ENCODE data around the gene RRBP1. TPM values are rescaled to one million over a fixed set of nuclear protein-coding genes. Genes with fewer than 3 reads are reported as not detected.

RRBP1 gene
- total and polyA plus RNA-seq, 2 donors (not counting 3 experiments of a cell fraction or from before 2014, with no cell fraction given), result 50.3 to 236 TPM

- no peak overlapping the region for H3K9ac ChIP-seq (replicated peaks; ENCODE audit: extremely low read depth, insufficient read depth, low read length)
- no peaks in the 10 kb centered on the region for H3K9me1 ChIP-seq (replicated peaks; ENCODE audit: control insufficient read depth, extremely low read depth, insufficient read depth, low read length)
- no peak overlapping the region for H3K4me2 ChIP-seq (ENCODE audit: insufficient read depth, low read length)
- H3K27me3 ChIP-seq (ENCODE audit: control insufficient read depth in 2 of 2, insufficient read depth in 2 of 2, low read length in 2 of 2), result peaks cover 0 to 4% of the 10 kb centered on the region in 2 experiments
- FAIRE-seq (no peak), DNase-seq (ENCODE audit: low read depth, low spot score) (no peak)
- H2AFZ ChIP-seq (ENCODE audit: low read depth, low read length), result no peak overlapping the region
- no peak overlapping the region for H3K27ac ChIP-seq (ENCODE audit: insufficient read depth, low read depth, low read length)
- H3K4me3 ChIP-seq (replicated peaks in 1 of 3; ENCODE audit: insufficient read depth in 1 of 3, low read depth in 1 of 3, low read length in 3 of 3), result no peak overlapping the region
- intact Hi-C loops (cut with micrococcal nuclease), result no loop called here
- BruUV-seq (replicated peaks), result no TSS peak
- no peaks in the 10 kb centered on the region for H3K4me1 ChIP-seq (ENCODE audit: control insufficient read depth, extremely low read depth, insufficient read depth, low read length)
- dilution Hi-C loops (cut with MboI; ENCODE audit: extremely low pct_ligation_motif_present, low sequenced_read_pairs), result no loop called here
- no peak for TF ChIP-seq FOS (IDR thresholded peaks at IDR 0.05; ENCODE audit: borderline replicate concordance, insufficient read depth, low read length)
- no peak for TF ChIP-seq CTCF (IDR thresholded peaks at IDR 0.05; ENCODE audit: extremely low read depth in 1 of 2, insufficient read depth in 1 of 2, low read depth in 1 of 2, low read length in 2 of 2)
- no peak for TF ChIP-seq MYC (IDR thresholded peaks at IDR 0.05; ENCODE audit: low read depth, low read length)
- no peak for TF ChIP-seq EZH2 (IDR thresholded peaks at IDR 0.05; ENCODE audit: borderline replicate concordance, low read depth, low read length, severe bottlenecking)
- no peak for TF ChIP-seq POLR2AphosphoS5 (IDR thresholded peaks at IDR 0.05; ENCODE audit: insufficient read depth, low read depth, low read length)
- no peak for TF ChIP-seq GATA2 (IDR thresholded peaks at IDR 0.05; ENCODE audit: insufficient read depth, insufficient read length, low read depth, low read length)
- TF ChIP-seq POLR2A (IDR thresholded peaks at IDR 0.05; ENCODE audit: low read depth, low read length), result no peak
- TF ChIP-seq MAX (IDR thresholded peaks at IDR 0.05; ENCODE audit: insufficient read depth, insufficient read length), result no peak
- POLR2A ChIA-PET, result no interaction called here
- no peaks in the 10 kb centered on the region for H3K36me3 ChIP-seq (ENCODE audit: control insufficient read depth in 2 of 2, extremely low read depth in 1 of 2, insufficient read depth in 2 of 2, low read length in 2 of 2)
- CTCF ChIA-PET, result interaction anchor here (1.2 to 2.2 kb wide), 3 partner anchors 9 to 238 kb away, joined by 3 to 8 read pairs (median 3); partner anchors contain the start of gene RRBP1
- no peaks in the 10 kb centered on the region for H3K79me2 ChIP-seq (ENCODE audit: control insufficient read depth, insufficient read depth, low read length)
- no peaks in the 10 kb centered on the region for H4K20me1 ChIP-seq (replicated peaks; ENCODE audit: control insufficient read depth, extremely low read depth, insufficient read depth, low read length)
- H3K9me3 ChIP-seq (replicated peaks; ENCODE audit: control insufficient read depth, insufficient read depth, low read length), result no peaks in the 10 kb centered on the region
Measured at GRCh38 chr20:17700637-17701036, 18.6 kb upstream of the RRBP1 start.
